GM12892 (cell line): ENCODE measurements around the gene AKR1C2.
"Not testable (repeated sequence)": the region's sequence is repeated elsewhere in the genome, so short reads cannot be mapped to it uniquely, and the experiment has no call there.

Experiments
- DNase-seq: peaks from one replicate; pipeline ENCODE4 v3.0.0; 2011; ENCODE audit not compliant: insufficient read length
- FAIRE-seq: peaks from 2 replicates; lab custom pipeline; 2011; peaks lifted over from hg19 to GRCh38; lab: Jason Lieb, UNC
- POLR2A ChIP-seq: IDR thresholded peaks from 2 replicates; pipeline ENCODE4 v1.6.1; 2011; ENCODE audit warnings: low read depth, low read length, control low read depth
- POLR2AphosphoS5 ChIP-seq: IDR thresholded peaks from 2 replicates; pipeline ENCODE4 v1.6.1; 2011; ENCODE audit warnings: low read depth, low read length, control low read depth
- TAF1 ChIP-seq: IDR thresholded peaks from 2 replicates; pipeline ENCODE4 v1.6.1; 2011; ENCODE audit warnings: low read depth, mild to moderate bottlenecking, control low read depth, low read length, borderline replicate concordance

Gene AKR1C2

GRCh38 chr10:5018134-5018533, 14.5 kb upstream of the AKR1C2 start:
- DNase-seq (no peak), FAIRE-seq (no peak)
- TF ChIP-seq POLR2AphosphoS5: no peak
- no peak for TF ChIP-seq TAF1
- TF ChIP-seq POLR2A: no peak

GRCh38 chr10:5014936-5015335, 11.3 kb upstream of the AKR1C2 start:
- DNase-seq: no peak
- TF ChIP-seq POLR2AphosphoS5 (no peak), POLR2A (no peak), TAF1 (no peak)
- no peak for FAIRE-seq

- not testable (repeated sequence) for FAIRE-seq, DNase-seq
These were observed 10.7 kb upstream of the AKR1C2 start for GRCh38 chr10:5014200-5014910.

- FAIRE-seq: no peak
- TF ChIP-seq POLR2A: no peak
- no peak for DNase-seq
These were observed 9.7 kb upstream of the AKR1C2 start for GRCh38 chr10:5013385-5013784.

GRCh38 chr10:5012595-5012994, 8.9 kb upstream of the AKR1C2 start:
- no peak for TF ChIP-seq POLR2AphosphoS5
- no peak for TF ChIP-seq TAF1
- no peak for TF ChIP-seq POLR2A
- DNase-seq: no peak
- FAIRE-seq: no peak

GRCh38 chr10:5011392-5011791, 7.7 kb upstream of the AKR1C2 start:
- DNase-seq, FAIRE-seq: not testable (repeated sequence)

GRCh38 chr10:5010043-5010442, 6.4 kb upstream of the AKR1C2 start:
- not testable (repeated sequence) for FAIRE-seq, DNase-seq

GRCh38 chr10:5008857-5009548, 5.3 kb upstream of the AKR1C2 start:
- FAIRE-seq, DNase-seq: not testable (repeated sequence)

GRCh38 chr10:5004501-5004900, 844 bp upstream of the AKR1C2 start:
- FAIRE-seq: not testable (repeated sequence)

GRCh38 chr10:5004030-5004385, 351 bp upstream of the AKR1C2 start:
- not testable (repeated sequence) for DNase-seq, FAIRE-seq

More at GRCh38 chr10:5004501-5004900, 844 bp upstream of the AKR1C2 start:
- not testable (repeated sequence) for DNase-seq

- TF ChIP-seq POLR2AphosphoS5 (no peak), POLR2A (no peak), TAF1 (no peak)
- DNase-seq (no peak), FAIRE-seq (no peak)
These were observed 1.5 kb downstream of the AKR1C2 start for GRCh38 chr10:5002013-5002727.

GRCh38 chr10:4998671-4999070, 5.0 kb downstream of the AKR1C2 start:
- DNase-seq (no peak), FAIRE-seq (no peak)
- no peak for TF ChIP-seq POLR2A
- no peak for TF ChIP-seq POLR2AphosphoS5
- TF ChIP-seq TAF1: no peak

GRCh38 chr10:4994260-4994659, 9.4 kb downstream of the AKR1C2 start:
- FAIRE-seq, DNase-seq: not testable (repeated sequence)

GRCh38 chr10:4992564-4992963, 11.1 kb downstream of the AKR1C2 start:
- not testable (repeated sequence) for DNase-seq, FAIRE-seq

GRCh38 chr10:4991463-4991862, 12.2 kb downstream of the AKR1C2 start:
- DNase-seq, FAIRE-seq: not testable (repeated sequence)
